Pulmonary artery endothelial cell (primary cell): ENCODE results near the gene LRMDA. TPM values are rescaled to one million over a fixed set of nuclear protein-coding genes. Genes with fewer than 3 reads are reported as not detected.

ENCODE experiments used
- DNase-seq: peaks from one replicate; pipeline ENCODE4 v3.0.0-alpha.2; 2011; ENCODE audit warnings: low read depth, low spot score
- total RNA-seq: library from RNA; depleted of rRNA; stranded (reverse); fragments of >200 nt; gene quantifications from 2 replicates; pipeline ENCODE4 v1.2.3, GENCODE V29; 2014

Gene LRMDA
- total RNA-seq, 1 donor from 2014 or later: 14.6 TPM

- DNase-seq: no peak
Measured at GRCh38 chr10:75939541-75939940, 508.1 kb downstream of the LRMDA start.

DNA sequence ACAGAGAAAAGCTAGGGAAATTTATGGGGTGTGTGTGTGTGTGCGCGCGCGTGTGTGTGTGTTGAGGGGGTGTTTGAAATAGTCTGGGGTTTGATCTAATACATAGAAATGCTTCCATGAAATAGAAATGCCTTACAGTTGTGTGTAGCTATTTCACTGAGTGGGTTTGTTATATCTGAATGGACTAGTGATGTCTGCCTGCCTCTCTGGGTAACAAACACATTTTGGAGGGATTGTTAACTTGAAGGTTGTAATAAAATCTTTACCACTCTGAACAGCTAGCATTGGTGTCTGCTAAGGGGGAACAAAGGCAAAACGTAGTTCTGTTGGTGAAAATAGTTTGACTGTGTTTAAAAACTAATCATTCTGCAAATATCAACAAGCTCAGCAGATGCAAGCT, 509.3 kb downstream of the LRMDA start:
- no peak for DNase-seq

DNA sequence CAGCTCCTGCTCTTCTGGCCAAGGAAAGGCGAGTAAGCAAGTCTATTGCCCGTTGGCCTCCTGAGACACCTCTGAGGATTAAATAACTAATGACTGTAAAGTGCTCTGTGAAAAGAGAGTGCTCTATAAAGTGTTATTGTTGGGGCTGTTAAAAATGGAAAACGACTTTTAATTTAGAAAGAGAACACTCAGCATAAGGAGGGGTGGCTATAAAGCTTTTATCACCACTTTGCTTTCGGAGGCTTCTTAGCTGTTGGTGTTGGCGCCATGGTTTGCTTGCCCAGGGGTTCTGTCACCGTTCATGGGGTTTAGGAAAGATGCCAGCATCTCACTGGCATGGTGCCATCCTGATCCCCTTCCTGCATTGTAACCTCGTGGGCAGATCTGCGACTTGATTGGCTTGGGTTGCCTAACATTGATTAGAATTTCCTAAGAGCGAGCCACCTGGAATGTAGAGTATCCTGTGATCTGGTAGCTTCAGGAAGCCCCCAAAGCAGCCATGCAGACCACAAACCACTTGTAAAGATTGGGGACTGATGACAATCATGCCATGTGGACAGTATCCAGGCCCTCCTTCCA, 509.9 kb downstream of the LRMDA start:
- no peak for DNase-seq

GRCh38 chr10:75944061-75944460, 512.6 kb downstream of the LRMDA start:
- no peak for DNase-seq

DNA sequence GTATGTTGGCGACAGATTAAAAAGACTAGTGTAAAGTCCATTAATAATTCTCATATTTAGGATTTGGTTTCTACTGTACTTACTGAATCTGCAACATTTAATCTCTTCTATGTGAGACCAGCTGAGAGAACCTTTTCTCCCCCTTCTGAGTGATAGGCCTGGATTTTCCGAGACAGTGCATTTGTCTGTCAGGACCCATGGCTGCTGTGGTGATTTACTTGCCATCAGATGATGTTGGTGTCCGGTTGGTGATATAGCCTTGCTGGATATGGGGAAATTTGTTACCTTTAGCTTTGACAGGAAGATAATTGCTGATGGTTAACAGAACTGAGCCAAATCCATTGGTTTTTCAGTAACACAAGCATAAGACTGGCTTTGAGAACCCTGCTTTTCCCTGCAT, 517.2 kb downstream of the LRMDA start:
- no peak for DNase-seq

- DNase-seq: no peak
Measured at GRCh38 chr10:75950307-75950706, 518.9 kb downstream of the LRMDA start.

GRCh38 chr10:75950997-75951589, 519.7 kb downstream of the LRMDA start:
- DNase-seq: no peak

DNA sequence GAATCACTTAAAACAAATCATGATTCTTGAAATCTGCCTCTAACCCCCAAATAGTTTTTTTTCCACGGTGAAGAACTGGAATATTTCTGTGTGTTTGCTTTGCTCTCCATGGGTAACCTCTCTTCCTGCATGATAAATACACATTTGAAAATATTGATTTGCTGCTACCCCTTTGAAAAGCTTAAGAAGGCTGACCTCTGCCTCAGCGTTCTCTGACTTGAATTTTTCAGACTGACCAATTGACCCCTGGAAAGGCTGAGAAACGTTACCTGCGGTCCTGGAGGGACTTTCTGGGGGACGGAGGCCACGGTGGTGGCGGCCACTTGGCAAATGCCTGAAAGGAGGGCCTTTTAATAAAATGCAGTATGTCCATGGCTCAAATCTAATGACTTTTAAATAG, 520.2 kb downstream of the LRMDA start:
- no peak for DNase-seq

GRCh38 chr10:75952093-75952492, 520.7 kb downstream of the LRMDA start:
- no peak for DNase-seq

DNA sequence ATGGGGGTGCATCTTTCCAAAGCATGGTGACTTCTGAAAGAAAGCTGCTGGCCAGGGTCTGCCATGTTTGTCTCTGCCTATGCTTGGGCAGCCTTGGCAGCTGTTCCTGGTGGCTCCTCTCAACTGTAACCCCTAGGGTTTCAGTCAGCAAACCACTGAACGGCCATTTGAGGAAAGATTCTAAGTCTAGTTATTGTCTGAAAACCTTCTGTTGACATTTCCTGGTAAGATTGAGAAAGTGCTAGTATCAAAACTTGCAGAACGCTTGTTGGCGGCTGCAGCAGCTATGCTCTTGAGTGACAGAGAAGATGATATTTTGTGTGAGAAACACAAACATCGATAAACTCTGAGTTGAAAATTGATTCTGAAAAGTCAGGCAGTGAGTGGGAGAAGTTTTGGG, 523.1 kb downstream of the LRMDA start:
- no peak for DNase-seq

GRCh38 chr10:75955973-75956502, 524.6 kb downstream of the LRMDA start:
- DNase-seq: no peak

DNA sequence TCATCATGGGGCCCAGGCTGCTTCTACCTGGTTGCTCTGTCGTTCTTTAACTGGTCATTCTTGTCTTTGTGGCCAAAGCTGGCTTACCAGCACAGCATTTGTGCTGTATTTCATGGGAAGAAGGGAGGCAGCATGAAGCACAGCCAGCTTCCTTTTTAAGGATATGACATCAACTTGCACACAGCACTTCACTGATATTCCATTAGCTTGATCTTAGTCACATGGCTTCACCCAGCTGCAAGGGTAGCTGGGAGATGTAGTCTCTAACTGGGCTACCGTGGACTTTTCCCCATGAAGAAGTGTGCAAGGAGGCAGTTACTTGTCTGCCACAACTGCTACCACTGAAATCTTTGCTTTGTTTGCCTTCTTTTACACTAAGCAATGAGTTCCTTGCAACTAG, 525.2 kb downstream of the LRMDA start:
- no peak for DNase-seq

- no peak for DNase-seq
Measured at GRCh38 chr10:75957314-75958120, 526.1 kb downstream of the LRMDA start.

- no peak for DNase-seq
Measured at GRCh38 chr10:75959209-75959608, 527.8 kb downstream of the LRMDA start.

- DNase-seq: no peak
Measured at GRCh38 chr10:75959912-75960311, 528.5 kb downstream of the LRMDA start.

- DNase-seq: no peak
Measured at GRCh38 chr10:75962395-75963061, 531.1 kb downstream of the LRMDA start.

DNA sequence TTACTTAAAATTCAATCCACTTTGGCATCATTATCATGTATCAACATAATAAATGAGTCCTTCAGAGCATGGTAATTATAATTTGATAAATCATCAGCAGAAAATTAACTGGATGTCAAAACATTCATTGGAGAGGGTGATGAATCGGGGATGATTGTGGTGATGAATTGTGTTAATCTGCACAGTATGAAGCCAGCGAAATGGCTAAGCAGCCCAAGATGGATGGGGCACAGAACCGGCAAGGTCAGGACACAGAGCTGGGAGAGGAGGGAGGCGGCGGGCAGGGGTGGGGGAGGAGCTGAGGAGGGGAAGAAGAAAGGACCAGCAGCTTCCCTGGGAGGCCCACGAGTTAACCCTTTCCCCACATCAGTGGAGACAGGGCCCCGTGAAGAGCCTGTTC, 536.1 kb downstream of the LRMDA start:
- no peak for DNase-seq

DNA sequence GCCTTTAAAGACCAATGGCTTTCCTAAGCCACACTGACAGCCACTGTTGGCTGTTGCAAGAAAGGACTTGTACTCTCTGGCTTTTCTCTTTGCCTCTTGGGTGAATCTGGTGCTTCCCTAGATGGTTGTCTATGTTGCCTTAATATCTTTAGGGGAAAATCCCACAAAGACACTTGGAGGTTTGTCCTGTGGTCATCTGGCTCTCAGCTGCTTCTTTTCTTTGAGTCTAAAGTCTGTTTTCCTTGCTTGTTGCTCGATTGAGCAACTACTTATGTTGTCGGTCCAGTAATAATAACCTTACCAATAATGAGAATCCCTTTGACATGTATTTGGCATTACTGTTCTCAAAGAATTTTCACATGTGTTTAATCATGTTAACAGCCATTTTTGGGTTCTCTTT, 537.6 kb downstream of the LRMDA start:
- DNase-seq: no peak

DNA sequence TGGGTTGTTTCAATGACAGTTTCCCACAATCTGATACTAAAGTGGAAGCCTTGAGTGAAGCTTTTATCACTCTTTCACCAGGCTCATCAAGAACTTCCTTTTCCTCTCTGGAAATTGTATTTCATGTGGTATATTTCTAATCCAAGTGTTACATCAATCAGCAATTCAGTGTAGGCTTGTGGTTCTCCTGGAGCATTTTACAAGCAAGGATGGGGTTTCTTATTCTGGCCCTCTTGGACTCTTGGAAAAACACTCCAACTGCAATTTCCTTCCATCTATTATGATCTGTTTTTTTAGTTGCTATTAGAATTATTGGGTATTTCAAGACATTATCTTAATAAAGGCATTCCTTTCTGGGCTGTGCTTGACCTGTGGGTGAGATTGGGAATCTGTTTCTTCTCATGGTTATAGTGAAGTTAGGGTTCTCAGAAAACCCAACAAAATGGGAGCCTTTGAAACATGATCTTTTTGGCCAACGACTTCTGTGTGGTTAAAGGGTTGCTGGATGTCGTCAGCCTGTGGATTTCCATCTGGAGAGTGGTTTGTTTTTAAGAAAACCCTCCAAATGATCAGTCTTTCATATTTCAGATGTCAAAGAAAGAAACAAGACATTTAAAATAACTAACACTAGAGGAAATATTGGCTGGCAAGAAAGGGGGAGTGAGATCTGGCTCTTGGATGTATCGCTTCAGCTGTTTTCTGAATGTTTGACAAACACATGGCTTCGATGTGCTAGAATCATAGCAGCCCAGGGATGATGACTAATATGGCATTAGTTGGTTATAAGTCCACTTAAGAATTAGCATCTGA, 540.2 kb downstream of the LRMDA start:
- no peak for DNase-seq

DNA sequence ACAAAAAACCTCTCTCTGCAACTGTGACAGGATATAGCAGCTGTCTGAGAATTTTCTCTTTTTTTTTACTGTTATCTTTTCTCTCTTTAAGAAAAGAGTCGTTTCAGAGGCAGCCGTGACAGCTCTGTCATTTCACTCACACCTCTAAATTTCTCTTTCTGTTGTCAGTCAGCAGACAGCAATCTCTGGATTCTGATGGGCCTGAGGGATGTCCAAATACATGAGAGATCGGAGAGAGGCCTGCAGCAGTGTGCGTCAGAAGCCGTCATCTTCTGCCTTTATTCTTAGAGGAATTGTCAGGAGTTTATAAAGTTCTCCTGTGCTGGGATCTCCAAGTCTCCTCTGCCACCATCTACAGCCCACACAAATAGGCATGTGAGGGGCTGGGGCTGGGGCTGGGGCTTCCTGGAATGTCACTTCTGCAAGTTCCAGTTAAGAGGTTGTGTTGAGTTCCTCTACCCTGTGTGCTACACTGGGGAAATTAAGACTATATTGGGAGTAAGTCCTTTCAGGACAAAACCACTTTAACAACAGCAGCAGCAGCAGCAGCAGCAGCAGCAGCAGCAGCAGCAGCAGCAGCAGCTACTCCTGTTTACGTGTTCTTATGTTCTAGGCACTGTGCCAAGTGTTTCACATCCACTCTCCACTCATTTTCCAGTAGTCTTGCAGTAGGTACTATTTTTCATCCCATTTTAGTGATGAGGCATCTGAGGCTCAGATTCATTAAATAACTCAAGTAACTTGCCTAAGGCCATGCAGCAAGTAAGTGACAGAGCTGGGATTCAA, 541.3 kb downstream of the LRMDA start:
- DNase-seq: no peak
